GM21447 (cell line): Measurements from ENCODE around the gene GNG5.
A peak's percentile ranks its signal among the peaks of the same experiment; 100 is the strongest.
"Not testable (repeated sequence)": the region's sequence is repeated elsewhere in the genome, so short reads cannot be mapped to it uniquely, and the experiment has no call there.

Experiments used
- ATAC-seq: cut with Tn5 transposase; IDR thresholded peaks from one replicate; pipeline ENCODE4 v1.9.1; 2021; ENCODE audit not compliant: unreplicated experiment

GNG5 gene

DNA sequence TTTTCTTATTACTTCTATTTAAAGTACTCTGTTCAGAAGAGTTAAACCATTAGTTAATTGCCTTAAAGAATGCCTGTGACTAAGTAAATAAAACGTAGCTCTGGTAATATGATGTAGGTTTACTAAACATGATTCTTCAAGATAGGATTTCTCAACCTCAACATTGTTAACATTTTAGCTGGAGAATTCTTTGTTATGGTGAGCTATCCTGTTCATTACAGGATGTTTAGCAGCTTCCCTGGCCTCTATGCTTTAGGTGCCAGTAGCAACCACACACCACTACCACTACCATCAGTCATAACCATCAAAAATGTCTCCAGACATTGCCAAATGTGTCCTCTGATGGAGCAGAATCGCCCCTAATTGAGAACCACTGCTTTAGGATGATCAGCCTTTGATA, 16.6 kb downstream of the GNG5 start:
- ATAC-seq, result no peak

DNA sequence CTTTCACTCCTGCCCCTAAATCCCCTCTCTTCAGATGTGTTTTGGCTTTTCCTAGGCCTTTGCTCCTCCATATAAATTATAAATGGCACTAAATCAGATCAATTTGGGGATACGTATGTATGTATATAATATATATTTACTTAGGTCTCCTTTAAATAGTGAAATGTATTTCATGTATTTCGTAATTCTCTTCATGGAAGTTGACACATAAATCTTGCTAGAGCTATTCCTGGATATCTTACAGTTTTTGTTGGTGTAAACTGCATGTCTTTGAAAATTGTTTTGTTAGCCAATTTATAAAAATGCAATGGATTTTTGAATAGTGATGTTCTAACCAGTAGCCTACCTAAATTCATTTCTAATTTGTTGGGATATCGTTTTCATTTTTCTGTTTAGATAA, 18.3 kb downstream of the GNG5 start:
- no peak for ATAC-seq

DNA sequence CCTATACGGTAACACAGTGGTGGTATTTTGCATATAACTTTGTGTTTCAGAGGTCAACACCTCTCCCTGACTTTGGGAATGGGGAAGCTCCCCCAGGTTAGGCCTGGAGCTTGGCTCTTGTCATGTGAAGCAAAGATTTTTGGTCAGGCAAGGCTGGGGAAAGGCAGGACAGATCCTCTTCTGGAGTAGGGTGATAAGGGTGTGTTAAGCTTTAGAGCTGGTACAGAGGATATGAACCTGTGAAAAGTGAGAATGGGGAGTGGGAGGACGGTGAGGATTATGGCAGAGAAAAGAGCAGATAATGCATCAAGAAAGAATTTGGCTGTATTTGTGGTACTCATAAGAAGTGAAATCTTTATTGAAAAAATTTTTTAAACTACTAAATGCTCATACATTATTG, 25.1 kb downstream of the GNG5 start:
- ATAC-seq, result no peak

DNA sequence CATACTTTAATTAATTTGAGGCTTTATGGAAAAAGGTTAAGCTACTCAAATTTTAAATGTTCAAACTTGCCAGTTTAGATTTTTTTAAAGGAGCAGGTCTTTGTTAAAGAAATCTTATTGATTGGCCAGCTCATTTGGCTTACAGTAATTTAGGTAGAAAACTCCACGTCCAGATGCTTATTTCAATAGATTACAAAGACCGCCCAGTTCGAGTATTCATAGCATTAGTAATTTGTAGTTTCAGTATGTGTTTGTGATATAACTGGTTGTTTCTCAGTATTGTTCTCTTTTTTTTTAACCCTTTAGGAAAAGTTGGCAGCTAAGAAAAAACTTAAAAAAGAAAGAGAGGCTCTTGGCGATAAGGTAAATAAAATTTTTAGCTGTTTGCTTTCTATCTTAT, 25.7 kb downstream of the GNG5 start:
- ATAC-seq, result no peak

DNA sequence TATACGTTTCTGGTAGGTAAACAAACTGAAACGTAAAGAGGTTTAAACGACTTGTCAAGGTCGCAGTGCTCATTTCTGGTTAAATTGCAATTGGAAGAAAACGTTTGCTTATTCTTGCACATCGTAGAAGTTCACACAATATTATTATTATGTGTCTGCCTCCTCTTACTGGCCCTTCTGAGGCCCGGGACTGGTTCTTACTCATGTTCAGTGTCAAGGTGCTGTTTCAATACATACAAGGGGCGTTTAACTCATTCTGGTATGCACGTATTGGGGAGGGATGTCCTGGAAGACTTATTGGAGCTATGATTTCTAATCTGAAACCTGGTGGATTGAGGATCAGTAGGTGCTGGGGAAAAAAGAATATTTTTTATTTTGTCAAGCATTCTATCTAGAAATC, 26.4 kb downstream of the GNG5 start:
- no peak for ATAC-seq

DNA sequence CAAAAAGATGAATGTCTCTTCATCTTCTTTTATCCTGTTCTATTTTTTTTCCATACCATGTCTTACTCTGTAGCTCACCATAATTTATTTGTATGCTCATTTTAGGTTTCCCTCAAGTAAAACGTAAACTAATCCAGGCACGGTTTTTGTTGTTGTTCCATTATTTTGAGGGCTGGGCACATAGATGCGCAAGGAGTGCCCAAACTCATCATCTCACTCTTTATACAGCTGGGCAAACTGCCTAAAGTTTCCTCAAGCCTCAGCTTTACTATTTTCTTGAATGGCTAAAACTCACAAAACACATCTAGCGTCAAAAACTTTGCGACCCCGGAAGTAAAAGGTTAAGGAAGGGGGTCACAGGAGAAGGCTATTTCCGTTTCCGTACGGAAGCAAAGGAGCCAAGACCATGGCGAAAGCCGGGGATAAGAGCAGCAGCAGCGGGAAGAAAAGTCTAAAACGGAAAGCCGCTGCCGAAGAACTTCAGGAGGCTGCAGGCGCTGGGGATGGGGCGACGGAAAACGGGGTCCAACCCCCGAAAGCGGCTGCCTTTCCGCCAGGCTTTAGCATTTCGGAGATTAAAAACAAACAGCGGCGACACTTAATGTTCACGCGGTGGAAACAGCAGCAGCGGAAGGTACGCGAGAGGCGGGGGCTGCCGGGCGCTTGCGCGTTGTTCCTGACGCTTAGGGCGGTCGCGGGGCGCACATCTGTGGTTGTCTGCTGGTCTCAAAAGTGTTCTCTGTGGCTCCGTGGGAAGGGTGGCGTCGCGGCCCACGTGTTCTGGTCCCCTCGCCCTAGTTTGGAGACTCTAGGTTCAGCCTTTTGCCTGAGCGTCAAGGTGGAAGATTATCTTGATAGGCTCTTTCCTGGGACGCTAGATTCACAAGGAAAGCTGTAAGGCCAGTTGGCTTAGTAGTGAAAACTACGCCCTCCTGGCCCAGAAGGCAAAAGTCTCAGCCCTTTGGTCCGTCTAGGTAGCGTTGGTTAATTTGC, 27.2 kb downstream of the GNG5 start, which contains the start of gene RPF1:
TSS of gene RPF1 (plus strand) at position 391 of the 993 bp plus-strand sequence. CDS start at position 407, 16 bp downstream.
- peak; percentile 95 for ATAC-seq

DNA sequence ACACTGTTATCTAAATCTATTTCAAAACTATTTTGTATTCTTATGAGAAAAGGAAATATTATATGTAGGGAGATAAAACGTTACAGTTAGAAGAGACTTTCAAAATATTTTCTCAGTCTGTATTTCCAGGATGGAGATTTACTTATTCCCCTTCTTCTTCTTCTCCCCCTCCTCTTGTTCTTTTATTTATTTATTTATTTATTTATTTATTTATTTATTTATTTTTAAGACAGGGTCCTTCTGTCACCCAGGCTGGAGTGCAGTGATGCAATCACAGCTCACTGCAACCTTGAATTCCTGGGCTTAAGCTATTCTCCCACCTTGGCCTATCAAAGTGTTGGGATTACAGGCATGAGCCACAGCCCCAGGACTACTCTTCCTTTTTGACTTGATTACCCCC, 30.2 kb downstream of the GNG5 start:
- ATAC-seq, result no peak

DNA sequence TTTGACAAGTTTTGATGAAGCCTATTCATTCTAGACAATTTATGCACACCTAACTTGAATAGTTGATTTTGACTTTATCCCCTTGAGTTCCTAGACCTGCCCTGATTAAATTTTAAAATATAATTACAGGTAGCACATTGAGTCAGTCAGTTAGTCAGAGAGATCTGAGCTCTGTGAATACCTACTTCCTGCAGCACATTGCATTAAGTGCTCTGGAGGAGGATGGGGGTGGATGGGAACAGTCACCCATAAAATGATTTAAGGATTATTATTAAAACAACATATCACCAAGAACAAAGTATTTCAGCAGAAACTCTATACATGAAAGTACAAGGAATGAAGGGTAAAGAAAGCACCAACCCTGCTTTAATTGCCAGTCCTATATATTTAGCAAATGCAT, 39.1 kb downstream of the GNG5 start:
- no peak for ATAC-seq

DNA sequence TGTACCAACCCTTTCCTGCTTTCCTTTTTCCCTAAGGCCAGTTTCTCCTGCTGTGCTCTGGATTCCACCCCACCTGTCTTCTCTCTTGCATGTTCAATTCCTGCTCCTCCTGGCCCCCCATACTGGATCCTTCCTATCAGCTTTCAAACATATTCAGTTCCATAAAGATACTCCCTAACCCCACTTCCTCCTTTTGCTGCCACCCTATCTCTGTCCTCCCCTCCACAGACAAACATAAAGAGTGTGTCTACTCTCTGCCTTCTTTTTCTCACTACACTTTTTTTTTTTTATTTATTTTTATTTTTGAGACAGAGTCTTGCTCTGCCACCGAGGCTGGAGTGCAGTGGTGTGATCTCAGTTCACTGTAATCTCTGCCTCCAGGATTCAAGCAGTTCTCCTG, 44.3 kb downstream of the GNG5 start:
- ATAC-seq, result no peak

DNA sequence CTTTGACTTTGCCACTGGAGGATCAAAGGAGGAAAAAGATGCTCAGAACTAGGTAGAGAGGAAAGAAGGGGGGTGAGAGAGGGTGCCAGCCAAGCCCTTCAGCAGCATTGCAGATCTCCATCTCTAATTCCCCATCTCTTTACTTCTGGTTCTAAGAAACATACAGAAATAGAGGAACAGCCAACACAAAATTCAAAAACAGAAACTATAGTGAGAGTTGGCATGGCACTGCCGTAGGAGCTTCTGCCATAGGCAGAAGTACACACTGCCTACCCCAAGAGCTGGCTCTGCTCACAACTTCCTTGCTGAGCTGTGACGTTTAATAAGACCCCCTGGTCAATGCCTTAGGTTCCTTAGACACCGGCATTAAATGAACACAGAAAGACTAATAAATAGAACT, 53.9 kb downstream of the GNG5 start:
- ATAC-seq, result no peak

DNA sequence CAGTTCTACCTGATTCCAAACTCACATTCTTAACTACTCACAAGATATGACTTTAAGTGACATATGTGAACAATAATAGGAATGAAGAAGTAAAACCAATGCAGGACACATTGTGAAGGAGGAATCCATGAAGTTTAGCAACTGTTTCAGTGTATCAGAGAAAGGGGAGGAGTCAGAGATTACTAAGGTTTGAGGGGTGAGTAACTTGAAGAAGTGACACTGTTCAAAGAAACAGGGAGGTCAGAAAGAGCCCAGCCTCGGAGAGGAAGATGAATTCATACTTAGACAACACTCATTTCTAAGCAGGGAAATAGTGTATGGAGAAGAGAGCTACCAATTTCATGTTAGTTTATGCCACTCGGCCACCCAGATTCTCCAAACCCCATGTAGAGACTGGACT, 55.5 kb downstream of the GNG5 start:
- ATAC-seq, result no peak

DNA sequence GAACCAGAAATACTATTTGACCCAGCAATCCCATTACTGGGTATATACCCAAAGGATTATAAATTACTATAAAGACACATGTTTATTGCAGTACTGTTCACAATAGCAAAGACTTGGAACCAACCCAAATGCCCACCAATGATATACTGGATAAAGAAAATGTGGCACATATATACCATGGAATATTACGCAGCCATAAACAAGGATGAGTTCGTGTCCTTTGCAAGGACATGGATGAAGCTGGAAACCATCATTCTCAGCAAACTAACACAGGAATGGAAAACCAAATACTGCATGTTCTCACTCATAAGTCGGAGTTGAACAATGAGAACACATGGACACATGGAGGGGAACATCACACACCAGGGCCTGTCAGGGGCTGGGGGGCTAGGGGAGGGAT, 57.7 kb downstream of the GNG5 start:
- not testable (repeated sequence) for ATAC-seq
